GM12892 (cell line): ENCODE measurements around the gene HRG.

Source experiments
- POLR2A ChIP-seq: IDR thresholded peaks from 2 replicates; pipeline ENCODE4 v1.6.1; 2011; ENCODE audit warnings: low read depth, low read length, control low read depth
- POLR2AphosphoS5 ChIP-seq: IDR thresholded peaks from 2 replicates; pipeline ENCODE4 v1.6.1; 2011; ENCODE audit warnings: low read depth, low read length, control low read depth

DNA sequence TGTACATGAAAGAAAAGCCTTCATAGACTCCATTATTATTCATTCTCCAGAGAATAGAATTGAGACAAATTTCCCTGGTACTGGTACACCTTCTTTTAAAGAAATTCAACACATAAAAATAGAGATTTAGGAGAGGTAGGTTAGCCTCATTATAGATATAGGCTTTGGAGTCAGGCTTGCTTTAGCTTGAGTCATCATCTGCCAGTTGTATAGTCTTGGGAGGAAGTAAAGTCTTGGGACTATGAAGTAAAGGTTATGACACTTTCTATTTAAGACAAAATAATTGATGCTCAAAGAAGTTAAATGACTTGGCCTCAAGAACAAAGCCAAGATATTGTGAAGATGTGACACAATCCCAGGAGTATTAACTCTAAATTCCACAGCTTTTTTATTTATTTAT is 4.3 kb downstream of the HRG start:
- TF ChIP-seq POLR2A: no peak
- TF ChIP-seq POLR2AphosphoS5: no peak
